Fibroblast of skin of back (primary cell): Measurements from ENCODE around the gene CWC27. TPM values are rescaled to one million over a fixed set of nuclear protein-coding genes. Genes with fewer than 3 reads are reported as not detected.
A peak's percentile ranks its signal among the peaks of the same experiment; 100 is the strongest.

Experiments used
- DNase-seq: peaks from one replicate; pipeline ENCODE4 v3.0.0-alpha.2; 2013
- polyA plus RNA-seq, 2 experiments: library from polyadenylated mRNA; unstranded; fragments of 120-200 nt; gene quantifications; one replicate each; pipeline ENCODE4 v1.2.1, GENCODE V29; 2013; ENCODE audit not compliant: insufficient read length in 2 of 2

CWC27 gene
- polyA plus RNA-seq (2013, experiment 1 of 2; ENCODE audit: insufficient read length), result 22.2 TPM
- polyA plus RNA-seq (2013, experiment 2 of 2; ENCODE audit: insufficient read length), result 21.7 TPM

- peak; percentile 93 for DNase-seq
Observed at GRCh38 chr5:64768358-64769312, at the start of gene CWC27, which contains the start of gene SREK1IP1. TSS of gene CWC27 (plus strand) at chr5:64768930. CDS start at chr5:64769147, 217 bp downstream. TSS of gene SREK1IP1 (minus strand) at chr5:64768691. CDS start at chr5:64768517, 174 bp downstream.

GRCh38 chr5:64722588-64722987 is 46.1 kb upstream of the CWC27 start:
- no peak for DNase-seq

DNA sequence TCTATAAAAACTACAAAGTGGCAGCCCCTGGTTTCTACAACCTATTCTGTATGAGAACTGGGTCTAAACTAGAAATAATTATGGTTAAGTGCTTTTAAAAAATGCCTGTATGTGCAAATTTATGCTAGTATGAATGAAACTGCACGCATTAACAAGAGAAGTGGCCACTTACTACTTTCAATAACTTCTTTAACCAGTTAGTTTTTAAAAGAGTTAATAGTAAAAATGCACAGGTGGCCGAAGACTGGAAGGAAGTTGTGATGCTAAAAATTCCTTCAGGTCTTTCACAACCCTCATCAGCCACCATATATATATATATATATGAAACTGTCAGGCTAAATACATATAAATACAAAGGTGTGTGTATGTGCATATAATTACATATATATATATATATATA is 41.6 kb upstream of the CWC27 start:
- DNase-seq, result no peak

- DNase-seq, result no peak
Observed at GRCh38 chr5:64742411-64742810, 26.3 kb upstream of the CWC27 start.

DNA sequence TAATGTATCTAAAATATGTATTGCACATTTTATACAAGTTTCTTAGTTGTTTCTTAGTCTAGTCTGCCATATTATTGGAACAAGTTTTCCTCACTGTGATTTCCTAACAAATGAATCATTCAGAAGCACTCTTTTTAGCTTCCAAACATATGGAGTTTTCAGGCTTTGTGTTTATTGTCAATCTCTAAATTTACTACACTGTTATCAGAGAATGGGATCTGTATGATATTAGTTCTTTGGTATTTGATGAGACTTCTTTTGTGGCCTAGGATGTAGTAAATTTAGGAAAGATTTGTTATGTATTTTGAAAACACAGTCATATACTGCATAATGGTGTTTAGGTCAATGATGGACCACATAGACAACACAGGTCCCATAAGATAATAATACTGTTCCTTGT is 25.9 kb upstream of the CWC27 start:
- no peak for DNase-seq

DNA sequence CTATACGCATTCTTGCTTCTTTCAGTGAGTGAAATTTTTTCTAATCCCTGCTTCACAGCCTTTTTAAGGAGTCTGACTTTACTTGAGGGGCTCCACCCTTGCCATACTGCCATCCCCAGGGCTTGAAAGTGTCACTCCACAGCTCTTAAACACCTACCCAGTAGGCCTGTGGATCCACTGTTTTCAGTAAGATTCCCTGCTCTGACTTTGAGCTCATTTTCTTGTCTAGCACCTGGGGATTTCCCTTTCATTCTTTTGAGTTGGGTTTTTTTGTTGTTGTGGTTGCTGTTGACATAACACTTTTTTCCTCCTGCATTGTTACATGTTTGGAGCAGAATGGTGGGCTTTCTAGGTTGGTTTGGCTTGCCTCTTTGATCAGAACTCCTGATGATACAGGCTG is 23.8 kb upstream of the CWC27 start:
- DNase-seq, result no peak

DNA sequence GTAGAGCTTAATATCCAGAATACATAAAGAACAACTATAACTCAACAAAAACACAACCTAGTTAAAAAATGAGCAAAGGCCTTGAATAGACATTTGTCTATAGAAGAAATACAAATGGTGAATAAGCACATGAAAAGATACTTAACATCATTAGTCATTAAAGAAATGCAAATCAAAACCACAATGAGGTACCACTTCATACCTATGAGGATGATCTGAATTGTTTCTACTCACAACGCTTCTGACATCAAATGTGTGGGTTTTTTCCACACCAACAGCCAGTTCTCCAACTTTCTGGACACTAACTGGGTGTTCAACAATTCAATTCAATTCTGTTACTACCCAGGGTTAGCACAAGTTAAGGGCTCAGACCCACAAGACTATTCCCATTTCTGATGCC is 22.3 kb upstream of the CWC27 start:
- DNase-seq, result peak; percentile 11

DNA sequence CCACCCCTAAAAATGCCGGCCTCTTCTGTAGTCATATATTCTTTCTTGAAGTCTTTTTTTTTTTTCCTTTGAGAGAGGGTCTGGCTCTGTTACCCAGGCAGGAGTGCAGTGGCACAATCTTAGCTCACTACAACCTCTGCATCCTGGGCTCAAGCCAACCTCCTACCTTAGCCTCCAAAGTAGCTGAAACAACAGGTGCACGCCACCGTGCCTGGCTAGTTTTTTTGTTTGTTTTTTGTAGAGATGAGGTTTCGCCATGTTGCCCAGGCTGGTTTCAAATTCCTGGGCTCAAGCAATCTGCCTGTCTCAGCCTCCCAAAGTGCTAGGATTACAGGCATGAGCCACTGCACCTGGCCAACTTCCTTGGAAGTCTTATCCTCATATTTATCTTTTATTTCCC is 19.3 kb upstream of the CWC27 start:
- DNase-seq, result no peak

- no peak for DNase-seq
Observed at GRCh38 chr5:64754066-64754465, 14.7 kb upstream of the CWC27 start.

DNA sequence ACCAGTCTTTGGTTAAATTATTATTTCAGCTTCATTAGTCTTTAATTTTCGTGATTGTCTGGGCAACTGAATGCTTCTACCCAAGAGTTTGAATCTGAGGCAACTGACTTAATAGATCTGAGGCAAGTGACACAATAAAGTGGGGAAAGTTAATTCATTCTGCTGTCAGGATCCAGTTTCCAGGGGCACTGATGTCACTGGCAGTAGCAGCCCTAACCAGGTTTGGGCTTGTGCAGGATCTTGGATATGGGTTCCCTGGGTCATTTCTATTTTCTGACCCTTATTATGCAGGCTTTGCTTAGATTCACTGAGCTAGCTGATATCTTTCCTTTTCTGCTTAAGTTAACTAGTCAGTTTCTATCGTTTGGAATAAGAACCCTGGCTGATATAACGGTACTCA is 9.8 kb upstream of the CWC27 start:
- no peak for DNase-seq

DNA sequence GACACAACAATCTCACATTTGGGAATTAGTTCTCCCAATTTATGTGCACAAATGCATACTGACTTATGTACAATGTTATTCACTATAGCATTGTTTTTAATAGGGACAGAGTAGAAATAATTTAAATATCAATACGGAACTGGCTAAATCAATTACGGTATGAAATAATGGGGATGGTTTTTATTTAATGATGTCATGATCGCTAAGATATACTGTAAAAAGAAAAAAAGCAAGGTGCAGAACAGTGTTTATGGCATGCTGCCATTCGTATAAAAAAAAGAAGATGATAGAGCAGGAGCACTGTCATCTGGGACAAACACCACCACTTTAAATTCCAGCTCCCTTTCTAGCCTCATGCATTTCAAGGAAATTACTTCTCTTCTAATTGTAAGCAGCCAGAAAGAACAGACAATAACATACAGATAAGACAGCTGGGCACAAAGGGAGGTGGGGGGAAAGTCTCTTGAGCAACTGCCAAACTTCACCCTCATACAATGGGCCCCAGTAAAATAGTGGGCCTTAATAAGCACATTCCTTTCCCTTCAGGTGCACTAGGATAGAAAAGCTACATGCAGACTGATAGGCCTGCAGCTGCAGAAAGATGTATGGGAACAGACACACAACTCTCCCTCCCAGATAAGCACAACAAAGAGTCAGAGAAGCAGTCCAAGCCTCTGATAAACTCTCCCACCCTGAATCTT is 8.6 kb upstream of the CWC27 start:
- DNase-seq, result no peak

DNA sequence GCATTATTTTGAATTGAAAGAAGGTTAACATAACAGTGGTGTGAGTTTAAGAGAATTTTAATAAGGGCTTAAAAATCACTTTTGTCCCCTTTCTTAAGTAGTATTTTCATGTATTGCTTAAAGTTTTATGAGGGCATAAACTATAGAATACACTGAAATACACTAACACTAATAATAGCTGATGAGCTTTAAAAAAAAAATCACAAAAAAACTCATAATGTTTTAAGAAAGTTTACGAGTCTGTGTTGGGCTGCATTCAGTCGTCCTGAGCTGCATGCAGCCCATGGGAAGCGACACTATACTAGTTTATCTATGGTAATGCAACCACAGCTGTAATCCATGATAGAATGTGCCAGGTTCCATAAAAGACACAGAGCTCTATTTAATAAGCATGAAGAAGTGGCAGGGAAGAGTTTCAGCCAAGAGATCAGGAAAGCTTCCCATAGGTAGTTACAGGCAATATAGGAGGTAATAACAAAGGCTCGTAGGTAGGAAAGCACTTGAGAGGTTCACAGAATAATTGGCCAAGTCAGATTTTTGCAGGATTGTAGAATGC is 4.7 kb upstream of the CWC27 start:
- DNase-seq, result no peak

DNA sequence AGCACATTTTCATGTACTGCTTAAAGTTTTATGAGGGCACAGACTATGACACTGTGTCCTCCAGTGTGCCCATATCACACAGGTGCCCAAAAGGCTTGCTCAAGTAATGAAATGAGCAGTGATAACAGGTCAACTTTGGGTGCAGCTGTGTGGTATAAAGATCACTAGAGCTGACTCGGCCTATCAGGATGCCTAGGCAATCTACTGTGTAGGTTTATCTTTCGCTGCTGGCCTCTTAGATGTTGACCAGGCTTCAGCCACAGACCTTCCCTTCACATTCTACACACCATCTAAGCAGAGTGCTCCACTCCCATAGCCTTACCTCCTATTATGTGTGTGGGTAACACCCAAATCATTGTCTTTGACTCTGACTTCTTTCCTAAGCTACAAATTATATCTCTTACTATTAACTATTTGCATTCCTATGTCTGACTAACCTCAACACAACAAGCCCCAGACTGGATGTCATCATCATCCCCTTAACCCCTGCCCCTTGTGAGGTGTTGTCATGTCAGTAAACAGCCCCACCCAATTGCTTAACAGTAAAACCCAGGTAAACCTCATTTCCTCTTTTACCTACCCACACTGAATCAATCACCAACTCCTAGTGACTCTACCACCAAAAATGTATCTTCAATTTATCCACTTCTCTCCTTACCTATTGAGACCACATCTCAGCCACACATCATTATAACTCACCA is 2.8 kb upstream of the CWC27 start:
- no peak for DNase-seq

- DNase-seq, result no peak
Observed at GRCh38 chr5:64766941-64767340, 1.8 kb upstream of the CWC27 start.

DNA sequence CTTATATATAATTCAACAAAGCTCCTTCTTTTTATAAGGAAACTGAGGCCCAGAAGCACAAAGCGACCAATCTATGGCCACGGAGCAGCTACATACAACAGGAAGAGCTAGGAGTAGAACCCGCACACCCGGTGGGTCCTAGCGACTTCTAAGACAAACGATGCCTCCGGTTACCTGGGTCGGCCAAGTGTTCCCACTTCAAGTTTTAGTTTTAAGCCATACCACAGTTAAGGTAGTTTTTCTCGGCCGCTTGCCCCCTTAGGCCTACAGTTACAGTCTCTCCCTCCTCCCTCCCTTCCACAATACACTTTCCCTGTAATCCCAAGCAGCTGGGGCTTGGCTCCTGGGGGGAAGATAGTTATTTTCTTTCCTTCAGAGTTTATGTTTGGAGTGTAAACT is 772 bp upstream of the CWC27 start:
- no peak for DNase-seq

GRCh38 chr5:64769855-64770254 is 1.1 kb downstream of the CWC27 start:
- DNase-seq, result no peak

GRCh38 chr5:64771736-64772135 is 3.0 kb downstream of the CWC27 start:
- DNase-seq, result no peak

DNA sequence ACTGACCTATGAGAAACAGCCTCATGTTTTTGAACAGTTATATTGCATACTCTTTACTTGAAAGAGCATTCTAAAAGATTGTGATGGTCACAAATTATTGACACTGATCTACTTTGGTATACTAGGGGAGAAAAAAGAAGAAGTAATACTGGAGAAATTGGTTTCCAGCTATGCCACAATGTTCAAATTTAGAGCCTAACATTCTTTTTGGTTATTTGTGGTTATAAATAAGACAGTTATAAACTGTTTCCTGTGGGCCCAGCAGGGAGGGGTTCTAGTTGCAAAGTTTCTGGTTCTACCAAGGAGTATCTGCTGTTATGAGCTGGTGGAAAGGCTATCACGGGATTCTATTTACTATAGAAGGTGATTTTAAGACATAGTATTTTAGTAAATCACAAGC is 4.8 kb downstream of the CWC27 start:
- DNase-seq, result no peak

DNA sequence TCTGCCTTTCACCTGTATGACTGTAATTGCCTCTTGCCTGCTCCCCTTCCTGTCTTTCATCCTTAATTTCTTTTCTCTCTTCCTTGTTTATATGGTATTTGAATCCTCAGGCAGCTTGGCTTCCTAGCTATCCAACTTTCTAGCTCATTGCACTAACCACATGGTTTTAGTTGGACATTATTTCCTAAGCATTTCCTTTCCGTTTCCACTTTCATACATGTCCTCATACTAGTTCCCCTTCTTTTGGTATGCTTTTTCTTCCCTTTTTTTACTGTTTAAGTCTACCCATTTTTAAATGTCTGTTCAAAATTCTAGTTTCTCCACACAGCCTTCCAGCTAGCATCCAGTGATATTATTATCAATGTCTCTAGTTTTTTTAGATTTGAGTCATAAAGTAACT is 6.6 kb downstream of the CWC27 start:
- DNase-seq, result no peak

DNA sequence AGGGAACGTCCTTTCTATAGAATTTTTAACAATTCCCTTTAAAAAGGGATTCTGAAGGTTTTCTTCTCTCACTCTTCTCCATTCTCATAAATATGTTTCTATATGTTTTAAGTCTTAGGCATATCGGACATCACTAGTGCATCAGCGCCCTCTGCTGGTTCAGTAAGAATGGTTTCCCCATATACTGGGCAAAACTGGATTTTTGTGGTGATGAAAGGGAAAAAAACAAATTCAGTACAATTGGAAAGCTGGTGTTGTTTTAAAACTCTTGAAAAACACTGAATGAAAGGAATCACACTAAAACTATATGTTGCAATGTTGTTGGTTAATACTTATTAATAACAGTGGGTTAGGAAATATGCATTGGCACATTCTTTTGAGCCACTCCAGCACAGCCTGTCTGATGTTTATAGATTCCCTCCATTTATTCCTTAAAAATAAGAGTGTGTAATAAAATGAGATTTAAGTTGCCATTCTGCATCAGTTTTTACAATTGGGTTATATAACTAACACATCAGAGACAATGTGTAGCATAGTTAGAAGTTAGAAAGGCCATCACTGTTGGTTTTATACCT is 15.8 kb downstream of the CWC27 start:
- DNase-seq, result peak; percentile 73

DNA sequence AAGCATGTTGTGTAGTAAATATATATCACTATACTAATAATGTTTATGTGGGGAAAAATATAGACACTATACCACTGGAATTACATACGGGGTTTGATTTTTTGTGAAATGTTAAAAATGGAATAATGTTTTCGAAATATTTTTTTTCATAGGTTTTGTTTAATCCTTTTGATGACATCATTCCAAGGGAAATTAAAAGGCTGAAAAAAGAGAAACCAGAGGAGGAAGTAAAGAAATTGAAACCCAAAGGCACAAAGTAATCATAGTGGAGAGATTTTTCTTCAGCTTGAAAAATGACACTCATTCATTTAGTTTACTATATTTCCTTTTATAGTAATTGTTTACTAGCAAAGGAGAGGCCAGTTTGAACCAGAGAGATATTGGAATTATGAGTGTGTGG is 17.6 kb downstream of the CWC27 start:
- no peak for DNase-seq

DNA sequence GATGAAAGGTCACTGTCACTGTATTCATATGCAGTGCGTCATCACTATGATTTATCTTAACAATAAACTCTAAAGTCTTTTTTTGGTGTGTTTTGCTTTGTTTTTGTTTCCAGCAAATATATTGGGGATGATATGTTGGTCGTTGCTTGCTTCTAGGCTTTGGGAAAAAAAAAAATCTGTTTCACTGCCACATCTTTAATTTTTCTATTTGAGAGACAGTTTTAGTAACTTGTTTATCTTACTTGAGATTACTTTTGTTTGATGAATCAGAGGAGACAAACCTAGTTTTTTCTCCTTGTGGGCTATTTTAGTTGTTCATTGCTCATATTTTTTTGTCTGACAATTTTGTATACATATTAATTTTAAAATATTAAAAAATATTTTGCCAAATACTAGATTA is 19.4 kb downstream of the CWC27 start:
- no peak for DNase-seq
